NCI-H1105 (cell line): Measurements from ENCODE around the gene GABBR2.
A peak's percentile ranks its signal among the peaks of the same experiment; 100 is the strongest.
"Not testable (repeated sequence)": the region's sequence is repeated elsewhere in the genome, so short reads cannot be mapped to it uniquely, and the experiment has no call there.

ENCODE experiments used
- DNase-seq: peaks from one replicate; lab custom pipeline; 2025; lab: John Stamatoyannopoulos, UW

GABBR2 gene

DNA sequence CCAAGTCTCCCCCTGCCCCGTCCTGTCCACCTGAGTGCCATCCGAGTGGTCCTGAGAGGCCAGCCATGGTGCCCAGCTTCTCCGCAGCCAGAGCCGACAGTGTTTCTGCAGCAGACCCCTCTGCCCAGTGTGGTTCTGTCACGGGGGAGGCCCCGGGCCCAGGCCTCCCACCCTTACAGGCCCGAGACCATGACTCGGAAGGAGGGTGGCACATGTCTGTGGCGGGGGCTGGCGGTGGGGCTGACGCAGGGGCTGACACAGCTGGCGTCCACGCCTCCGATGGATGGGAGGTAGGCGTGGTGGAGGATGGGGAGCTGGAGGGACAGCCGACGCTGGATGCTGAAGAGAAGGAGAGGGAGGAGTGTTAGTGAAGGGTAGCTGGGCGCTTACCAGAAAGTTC is 418.3 kb downstream of the GABBR2 start:
- no peak for DNase-seq

DNA sequence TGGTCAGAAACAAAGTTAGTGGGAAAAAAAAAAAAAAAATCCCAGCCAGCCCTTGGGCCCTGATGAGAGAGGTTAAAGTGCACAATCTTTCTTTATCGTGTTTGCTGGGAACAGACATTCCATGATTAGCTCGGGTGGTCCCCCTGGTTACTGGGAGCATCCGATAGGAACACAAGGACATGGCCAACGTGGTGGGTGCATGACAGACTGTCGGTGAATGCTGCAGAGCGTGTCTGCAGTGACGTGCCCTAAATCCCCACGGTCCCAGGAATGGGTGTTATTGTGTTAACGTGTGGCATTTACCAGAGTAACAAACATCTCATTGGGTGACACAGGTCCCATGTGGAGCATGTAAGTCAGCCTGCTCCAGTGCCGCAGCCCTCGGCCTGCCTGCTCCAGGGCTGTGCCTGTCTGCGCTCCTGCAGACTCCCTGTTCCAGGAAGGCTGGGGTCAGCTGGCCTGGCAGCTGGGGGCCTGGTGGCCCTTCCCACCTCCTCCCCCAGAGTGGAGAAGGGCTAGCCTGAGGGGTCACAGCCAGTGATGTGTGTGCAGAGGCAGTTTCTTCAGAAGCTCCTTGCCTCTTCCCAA is 419.0 kb downstream of the GABBR2 start:
- no peak for DNase-seq

DNA sequence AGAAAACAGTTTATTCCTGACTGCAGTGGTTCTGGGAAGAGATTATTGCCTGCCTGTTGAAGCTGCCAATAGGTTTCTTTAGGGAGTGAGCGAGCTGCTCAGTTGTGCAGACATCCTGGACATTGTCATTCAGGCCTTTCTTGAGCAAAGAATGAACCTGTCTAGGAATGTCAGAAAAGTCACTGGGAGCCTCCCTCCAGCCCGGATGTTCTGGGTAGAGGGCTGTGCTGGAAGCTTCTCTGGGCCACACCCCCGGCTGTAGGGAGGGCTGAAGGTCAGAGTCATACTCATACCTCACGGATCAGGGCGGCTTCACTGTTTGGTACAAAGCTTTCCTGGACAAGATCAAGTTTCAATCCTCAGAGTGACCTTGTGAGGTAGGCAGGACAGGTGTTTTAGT is 419.9 kb downstream of the GABBR2 start:
- DNase-seq, result no peak

DNA sequence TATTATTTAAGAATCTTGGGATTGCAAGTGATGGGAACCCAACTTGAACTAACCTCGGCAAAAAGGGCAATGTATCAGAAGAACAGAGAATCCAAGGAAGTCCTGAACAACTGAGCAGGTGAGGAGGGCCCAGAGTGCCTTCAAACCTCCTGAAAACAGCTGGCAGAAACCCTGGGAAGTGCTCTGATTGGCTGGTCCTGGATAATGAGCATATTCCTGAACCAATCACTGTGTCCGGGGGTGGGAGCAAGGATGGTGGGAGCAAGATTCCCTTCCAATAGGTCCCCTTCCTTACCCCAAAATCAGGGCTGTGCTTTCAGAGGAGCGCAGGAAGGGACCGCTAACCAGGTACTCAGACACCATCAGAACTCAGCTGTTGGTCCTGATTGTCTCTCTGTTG is 421.4 kb downstream of the GABBR2 start:
- DNase-seq, result no peak

DNA sequence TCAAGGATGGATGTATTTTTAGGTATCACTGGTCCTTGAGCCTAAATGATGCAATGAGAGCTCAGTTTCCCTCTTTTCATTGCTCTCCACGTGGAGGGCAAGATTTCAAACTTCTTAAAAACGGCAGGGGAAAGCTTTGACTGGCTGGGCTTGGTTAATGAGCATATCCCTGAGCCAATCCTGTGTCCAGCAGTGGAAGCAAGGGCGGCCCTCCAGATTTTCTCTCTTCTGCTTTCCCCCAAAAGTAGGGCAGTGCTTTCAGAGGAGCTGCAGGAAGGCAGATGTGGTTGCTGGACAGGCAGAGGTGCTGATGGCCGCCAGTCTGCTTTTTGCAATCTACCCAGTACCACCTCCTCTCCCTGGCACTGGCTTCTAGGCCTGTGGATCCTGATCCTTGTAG is 423.3 kb downstream of the GABBR2 start:
- no peak for DNase-seq

DNA sequence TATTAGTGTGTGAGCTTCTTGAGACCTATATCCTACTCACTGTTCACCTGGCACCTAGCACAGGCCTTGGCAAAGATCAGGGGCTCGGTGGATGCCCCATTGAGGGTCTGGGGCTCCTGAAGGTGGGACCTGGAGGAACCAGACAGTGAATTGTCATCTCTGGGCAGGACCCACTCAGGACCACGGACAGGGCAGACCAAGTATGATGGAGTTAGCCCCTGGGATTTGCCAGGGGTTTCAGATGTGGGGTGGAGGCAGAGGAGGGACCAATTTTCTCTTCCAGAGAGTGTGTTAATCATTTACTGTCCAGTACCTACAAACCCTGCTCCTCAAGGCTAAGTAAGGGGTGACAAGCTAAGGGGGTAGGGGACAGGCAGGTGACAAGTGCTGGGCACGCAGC is 424.0 kb downstream of the GABBR2 start:
- DNase-seq, result no peak

DNA sequence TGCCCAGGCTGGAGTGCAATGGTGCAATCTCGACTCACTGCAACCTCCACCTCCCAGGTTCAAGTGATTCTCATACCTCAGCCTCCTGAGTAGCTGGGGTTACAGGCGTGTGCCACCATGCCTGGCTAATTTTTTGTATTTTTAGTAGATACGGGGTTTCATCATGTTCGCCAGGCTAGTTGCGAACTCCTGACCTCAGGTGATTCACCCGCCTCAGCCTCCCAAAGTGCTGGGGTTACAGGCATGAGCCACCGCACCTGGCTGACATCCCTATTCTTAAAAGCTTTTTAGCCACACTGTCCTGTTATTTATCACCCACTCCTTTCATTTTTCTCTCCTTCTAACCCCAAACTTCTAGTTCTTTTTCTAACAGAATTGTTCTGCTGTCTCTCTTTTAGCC is 425.6 kb downstream of the GABBR2 start:
- DNase-seq, result not testable (repeated sequence)

DNA sequence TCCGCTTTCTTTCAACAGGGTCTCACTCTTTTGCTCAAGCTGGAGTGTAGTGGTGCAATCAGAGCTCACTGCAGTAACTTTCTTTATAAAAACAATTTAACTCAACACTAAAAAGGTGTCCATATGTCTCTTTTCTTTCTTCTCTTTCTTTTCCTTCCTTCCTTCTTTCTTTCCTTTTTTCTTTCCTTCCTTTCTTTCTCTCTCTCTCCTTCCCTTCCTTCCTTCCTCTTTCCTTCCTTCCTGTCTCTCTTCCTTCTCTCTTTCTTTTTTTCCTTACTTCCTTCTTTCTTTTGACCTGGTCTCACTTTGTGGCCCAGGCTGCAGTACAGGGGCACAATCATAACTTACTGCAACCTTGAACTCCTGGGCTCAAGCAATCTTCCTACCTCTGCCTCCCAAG is 427.5 kb downstream of the GABBR2 start:
- no peak for DNase-seq

DNA sequence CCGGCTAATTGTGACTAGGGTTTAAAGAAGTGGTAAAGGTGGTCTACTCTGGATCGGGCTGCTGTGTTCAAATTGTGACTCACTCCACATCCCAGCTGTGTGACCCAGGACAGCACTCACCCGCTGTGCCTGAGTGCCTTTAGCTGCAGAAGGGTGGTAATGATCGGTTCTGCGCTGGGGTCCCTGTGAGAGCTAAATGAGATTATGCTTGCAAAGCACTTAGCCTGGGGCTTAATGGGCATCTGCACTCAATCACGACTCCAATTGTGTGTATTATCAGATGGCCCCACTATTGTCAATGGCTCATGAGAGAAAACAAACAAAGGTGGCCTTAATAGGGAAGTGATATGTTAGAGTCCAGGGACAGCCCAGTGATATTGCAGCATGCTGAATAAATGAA is 428.2 kb downstream of the GABBR2 start:
- DNase-seq, result no peak

DNA sequence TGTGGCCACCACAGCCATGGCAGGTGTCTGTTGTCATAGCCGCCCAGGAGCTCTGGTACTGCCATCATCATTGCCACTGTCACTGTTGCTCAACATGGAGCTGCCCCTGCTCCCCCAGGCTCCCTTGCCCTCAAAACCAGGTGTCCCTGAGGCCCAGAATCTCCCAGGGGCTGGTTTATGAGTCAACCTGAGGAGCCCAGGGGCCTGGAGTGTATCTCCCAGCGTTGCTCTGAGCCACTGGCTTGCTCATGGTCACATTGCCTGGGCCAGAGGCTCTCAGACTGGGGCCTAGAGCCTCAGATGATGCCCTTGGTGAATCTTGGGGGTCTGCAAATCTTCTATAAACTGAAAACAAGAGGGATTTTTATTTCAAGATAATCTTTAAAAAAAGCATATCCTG is 428.6 kb downstream of the GABBR2 start:
- no peak for DNase-seq

DNA sequence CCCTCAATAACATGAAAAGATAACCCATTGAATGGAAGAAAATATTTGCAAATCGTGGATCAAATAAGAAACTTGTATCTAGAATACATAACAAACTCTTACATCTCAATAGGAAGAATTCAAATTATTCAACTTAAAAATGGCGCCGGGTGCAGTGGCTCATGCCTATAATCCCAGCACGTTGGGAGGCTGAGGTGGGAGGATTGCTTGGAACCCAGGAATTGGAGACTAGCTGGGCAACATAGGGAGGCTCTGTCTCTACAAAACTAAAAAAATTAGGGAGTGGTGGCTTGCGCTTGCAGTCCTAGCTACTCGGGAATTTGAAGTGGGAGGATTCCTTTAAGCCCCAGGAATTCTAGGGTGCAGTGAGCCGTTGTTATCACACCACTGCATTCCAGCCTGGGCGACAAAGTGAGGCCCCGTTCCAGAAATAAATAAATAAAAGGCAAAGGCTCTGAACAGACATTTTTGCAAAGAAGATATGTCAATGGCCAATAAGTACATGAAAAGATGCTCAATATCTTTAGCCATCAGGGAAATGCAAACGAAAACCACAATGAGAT is 431.7 kb downstream of the GABBR2 start:
- no peak for DNase-seq

DNA sequence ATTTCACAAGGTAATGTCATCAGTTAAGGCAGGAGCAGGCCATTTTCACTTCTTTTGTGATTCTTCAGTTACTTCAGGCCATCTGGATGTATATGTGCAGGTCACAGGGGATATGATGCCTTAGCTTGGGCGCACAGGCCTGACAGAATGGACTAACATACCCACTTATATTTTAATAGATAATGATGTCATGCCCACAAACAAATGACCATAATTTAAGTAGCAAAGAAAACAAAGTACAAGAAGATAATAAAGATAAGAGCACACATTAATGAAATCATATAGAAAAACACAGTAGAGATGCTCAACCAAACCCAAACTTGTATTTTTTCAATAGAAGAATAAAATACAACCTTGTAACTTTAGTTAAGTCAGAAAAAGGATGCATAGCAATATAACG is 433.6 kb downstream of the GABBR2 start:
- DNase-seq, result no peak

DNA sequence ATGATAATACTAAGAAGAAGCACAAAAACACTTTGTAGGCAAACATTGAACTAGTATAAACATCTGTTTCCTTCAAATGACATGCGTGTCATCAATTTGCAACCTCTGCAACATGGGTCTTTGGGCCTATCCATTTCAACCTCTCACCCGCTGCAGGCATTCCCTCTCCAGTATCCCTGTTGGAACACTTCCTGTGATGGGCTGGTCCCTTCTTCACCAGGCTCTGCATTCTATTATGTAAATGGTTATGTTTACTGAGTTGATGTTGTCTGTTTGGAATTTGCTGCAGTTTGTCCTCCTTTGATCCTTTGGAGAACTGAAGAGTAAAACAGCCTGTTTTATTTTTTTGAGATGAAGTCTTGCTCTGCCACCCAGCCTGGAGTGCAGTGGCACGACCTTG is 436.7 kb downstream of the GABBR2 start:
- no peak for DNase-seq

DNA sequence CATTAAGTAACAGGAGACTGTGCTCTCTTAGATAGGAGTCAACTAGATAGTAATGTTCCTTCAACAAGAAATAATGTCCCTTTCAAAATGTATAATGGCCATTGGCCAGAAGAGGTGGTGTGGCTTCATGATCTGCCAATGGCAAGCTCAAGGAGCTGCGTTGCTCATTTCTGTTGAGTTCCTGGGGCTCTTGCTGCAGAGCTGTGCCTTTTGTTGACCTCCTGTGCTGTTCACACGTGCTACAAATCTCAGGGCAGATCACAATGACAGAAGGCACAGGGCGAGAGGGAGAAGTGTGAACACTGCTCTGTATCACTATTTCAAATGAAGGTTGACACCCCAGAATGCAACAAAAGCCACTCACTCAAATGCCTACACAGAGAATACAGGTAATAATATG is 437.3 kb downstream of the GABBR2 start:
- no peak for DNase-seq

DNA sequence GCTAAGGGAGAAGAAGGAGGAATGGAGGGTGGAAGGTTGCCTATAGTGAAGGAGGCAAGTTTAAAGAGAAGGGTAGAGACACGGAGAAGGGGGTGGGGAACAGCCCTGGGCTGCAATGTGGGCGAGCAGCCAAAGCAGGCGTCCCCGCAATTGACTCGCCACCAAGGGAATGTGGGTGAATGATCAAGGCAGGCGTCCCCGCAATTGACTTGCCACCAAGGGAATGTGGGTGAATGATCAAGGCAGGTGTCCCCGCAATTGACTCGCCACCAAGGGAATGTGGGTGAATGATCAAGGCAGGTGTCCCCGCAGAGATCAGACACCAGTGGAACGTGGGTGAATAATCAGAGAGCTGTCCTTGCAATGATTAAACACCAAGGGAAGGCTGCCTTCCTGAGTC is 438.5 kb downstream of the GABBR2 start:
- DNase-seq, result not testable (repeated sequence)

DNA sequence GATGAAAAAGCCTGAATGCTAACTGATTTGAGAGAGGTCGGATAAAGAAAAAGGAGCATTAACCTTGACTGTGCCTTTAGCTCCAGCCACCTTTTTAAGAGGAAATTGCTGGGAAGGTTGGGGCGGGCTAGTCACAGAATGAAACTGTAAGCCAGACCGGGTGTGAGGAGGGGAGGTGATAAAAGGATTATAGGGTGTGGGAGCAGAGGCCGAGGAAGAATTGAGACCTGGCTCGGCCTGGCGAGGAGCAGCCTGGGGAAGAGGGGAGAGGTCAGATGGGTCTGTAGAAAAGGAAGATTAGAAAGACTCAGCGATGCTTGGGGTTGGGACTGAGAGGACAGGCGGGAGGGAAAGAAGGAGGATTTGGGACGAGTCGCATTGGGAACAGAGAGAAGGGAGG is 439.1 kb downstream of the GABBR2 start:
- DNase-seq, result not testable (repeated sequence)

DNA sequence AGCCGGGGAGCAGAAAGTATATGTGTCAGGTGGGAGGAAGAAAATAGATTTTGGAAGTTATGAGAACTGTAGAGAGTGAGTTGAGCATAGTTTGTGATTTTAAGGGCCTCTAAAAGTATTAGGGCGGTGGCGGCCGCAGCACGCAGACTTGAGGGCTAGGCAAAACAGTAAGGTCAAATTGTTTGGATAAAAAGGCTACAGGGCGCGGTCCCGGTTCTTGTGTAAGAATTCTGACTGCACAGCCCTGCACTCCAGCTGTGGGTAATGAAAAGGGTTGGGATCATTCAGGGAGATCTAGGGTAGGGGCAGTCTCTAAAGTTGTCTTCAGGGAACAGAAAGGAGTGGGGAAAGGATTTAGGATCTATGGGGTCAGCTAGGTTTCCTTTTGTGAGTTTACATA is 441.2 kb downstream of the GABBR2 start:
- not testable (repeated sequence) for DNase-seq

DNA sequence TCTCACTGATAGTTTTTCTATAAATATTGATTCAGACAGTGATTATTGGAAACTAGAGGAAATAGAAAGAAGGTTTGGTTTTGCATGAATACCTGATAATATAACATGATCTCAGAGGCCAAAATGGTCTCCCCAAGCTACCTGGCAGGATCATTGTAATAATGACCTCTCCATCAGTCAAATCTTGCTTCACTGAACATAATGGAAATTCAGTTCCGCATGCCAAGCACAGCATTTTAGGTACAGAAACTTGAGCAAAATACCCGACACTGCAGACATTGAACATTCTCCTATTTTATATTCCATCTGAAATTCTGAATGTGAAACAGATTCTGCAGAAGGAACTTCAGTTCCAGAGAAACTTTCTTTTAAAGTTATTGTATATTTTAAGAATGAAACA is 444.2 kb downstream of the GABBR2 start:
- no peak for DNase-seq

DNA sequence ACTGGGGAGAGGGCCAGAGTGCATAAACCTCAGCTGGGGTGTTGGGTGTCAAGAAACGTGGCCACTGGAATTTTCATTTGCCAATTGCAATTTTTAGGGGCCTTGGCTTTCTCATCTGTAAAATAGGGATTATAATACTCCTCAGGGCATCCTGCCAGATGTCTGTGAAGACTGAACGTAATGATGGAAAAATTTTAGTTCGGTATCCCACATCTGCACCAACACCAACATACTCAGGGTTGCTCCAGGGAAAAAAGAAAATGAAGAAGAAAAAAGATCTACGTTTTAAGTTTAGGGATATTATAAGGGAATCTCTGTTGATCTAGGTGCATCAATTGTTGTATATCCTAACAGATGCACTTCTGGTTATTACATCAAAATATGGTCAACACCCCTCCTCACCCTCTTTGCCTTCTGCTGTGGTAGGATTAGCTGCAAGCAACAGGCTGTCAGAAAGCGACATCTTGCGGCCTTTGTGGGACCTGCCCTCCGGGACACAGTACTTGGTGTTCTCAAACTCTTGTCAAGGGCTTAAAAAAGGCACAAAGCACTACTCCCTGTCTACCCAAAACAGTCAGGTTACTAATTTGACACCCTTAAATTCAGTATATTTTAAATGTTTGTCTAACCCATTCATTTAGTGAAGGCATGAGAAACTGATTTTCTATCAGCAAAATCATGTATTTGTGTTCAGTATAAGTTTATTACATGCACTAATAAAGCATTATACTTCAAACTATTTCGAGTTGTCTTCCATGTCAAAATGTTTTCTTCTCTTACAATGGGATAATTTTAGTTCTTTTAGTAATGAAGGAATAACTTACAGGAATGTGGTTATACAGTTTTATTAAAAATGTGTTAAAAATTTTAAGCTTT is 445.0 kb downstream of the GABBR2 start:
- peak; percentile 37 for DNase-seq

DNA sequence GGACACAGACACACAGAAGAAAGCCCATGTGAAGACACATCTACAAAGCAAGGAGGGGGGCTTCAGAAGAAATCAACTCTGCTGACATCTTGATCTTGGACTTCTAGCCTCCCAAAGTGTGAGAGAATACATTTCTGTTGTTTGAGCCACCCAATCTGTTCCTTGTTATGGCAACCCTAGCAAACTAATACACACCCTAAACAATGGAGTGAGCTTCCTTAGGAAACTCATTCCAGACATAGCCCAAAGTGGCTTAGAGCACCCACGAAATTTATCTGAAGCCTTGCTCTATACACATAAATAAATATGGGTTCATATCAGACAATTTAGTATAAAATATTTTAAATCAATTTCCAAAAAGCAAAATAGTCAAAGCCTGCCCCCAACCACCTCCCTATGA is 445.7 kb downstream of the GABBR2 start:
- DNase-seq, result no peak

DNA sequence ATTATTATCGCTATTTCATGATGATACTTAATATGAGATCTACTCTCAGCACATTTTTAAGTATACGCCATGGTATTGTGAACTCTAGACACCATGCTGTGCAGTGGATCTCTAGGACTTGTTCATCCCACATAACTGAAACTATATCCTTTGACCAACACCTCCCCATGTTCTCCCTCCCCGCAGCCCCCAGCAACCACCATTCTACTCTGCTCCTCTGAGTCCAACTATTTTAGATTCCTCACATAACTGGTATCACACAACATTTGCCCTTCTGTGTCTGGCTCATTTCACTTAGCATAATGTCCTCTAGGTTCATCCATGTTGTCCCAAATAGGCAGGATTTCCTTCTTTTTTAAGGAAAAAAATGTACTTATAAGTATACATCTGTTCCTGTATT is 446.7 kb downstream of the GABBR2 start:
- no peak for DNase-seq

DNA sequence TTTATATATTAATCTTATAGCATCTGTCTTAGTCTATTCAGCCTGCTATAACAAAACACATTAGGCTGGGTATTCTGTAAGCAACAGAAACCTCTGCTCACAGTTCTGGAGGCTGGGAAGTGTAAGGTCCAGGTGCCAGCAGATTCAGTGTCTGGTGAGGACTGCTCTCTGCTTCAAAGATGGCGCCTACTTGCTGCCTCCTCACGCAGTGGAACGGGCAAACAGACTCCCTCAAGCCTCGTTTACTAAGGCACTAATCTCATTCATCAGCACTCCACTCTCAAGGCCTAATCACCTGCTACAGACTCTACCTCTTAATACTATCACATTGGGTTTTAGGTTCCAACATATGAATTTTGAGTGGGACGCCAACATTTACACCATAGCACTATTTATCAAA is 448.1 kb downstream of the GABBR2 start:
- DNase-seq, result no peak

DNA sequence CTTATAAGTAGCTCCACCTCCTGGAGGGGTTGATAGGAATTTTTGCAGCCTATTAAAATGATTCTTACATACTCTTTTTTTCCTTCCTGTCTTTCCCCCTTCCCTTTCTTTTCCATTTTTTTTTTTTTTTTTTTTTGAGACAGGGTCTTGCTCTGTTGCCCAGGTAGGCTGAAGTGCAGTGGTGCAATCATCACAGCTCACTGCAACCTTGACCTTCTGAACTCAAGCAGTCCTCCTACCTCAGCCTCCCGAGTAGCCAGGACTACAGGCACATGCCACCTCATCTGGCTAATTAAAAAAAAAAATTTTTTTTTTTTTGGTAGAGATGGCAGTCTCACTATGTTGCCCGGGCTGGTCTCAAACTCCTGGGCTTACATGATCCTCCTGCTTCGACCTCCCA is 448.9 kb downstream of the GABBR2 start:
- DNase-seq, result no peak

DNA sequence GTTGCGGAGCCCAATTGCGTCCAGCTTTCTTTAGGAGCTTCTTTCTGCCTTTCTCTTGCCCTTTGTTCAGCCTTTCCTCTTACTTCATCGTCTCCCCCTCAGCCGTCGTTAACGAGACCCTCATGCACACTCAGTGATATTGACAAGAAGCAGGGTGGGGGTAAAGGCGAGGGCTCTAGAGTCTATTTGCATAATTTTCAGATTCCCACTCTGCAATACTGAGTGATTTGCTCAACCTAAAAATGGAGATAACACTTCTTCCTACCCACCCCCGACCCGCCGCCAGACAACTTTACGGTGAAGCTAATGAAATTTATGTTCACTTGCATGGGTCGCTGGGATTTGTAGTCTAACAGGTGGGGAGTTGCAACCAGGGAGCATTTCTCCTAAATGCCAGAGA is 452.0 kb downstream of the GABBR2 start:
- no peak for DNase-seq
